ENCODE results near the gene MRPS24. TPM values are rescaled to one million over a fixed set of nuclear protein-coding genes. Genes with fewer than 3 reads are reported as not detected.

The MRPS24 gene
- total RNA-seq, 1 experiment from 2014 or later, result 116 TPM

GRCh38 chr7:43851805-43852204 lies 17.5 kb downstream of the MRPS24 start:
- Histone ChIP-seq H2BK15ac (ENCODE audit: low read depth, low read length) (no peak overlapping the region), H3T11ph (ENCODE audit: low read length) (no peak overlapping the region), H2BK5ac (ENCODE audit: insufficient read length, low read length) (no peak overlapping the region), H3K79me1 (ENCODE audit: insufficient read depth, low read depth, low read length, poor library complexity, severe bottlenecking) (no peaks in the 10 kb centered on the region), H3K23me2 (ENCODE audit: insufficient read length, low read depth, low read length, poor library complexity, severe bottlenecking) (no peaks in the 10 kb centered on the region), H3K23ac (ENCODE audit: insufficient read length, low read depth, low read length) (no peak overlapping the region), H3K79me2 (ENCODE audit: insufficient read depth, low read length) (no peaks in the 10 kb centered on the region), H3K27me3 (ENCODE audit: insufficient read depth, low read length) (no peaks in the 10 kb centered on the region), H4K20me1 (ENCODE audit: control insufficient read depth, insufficient read depth, insufficient read length) (no peaks in the 10 kb centered on the region), H2AK5ac (ENCODE audit: insufficient read length, low read length) (no peak overlapping the region), H3K18ac (ENCODE audit: insufficient read length, low read depth, low read length) (no peak overlapping the region), H4K8ac (replicated peaks; ENCODE audit: insufficient read length, low read depth, low read length) (no peak overlapping the region), H3K56ac (ENCODE audit: insufficient read length, low read depth, low read length) (no peak overlapping the region), H2BK20ac (ENCODE audit: low read depth, low read length, poor library complexity, severe bottlenecking) (no peak overlapping the region), H4K5ac (ENCODE audit: insufficient read length, low read depth, low read length) (no peak overlapping the region), H3K9ac (ENCODE audit: extremely low read depth, insufficient read length, low read length) (no peak overlapping the region), H2AFZ (ENCODE audit: low read length) (no peak overlapping the region), H3K4me2 (ENCODE audit: insufficient read depth, insufficient read length, low read length) (no peak overlapping the region), H3K4me1 (ENCODE audit: insufficient read depth, low read length) (no peaks in the 10 kb centered on the region), H3K4ac (ENCODE audit: low read depth, low read length) (no peak overlapping the region), H3K14ac (ENCODE audit: insufficient read depth, low read length) (no peak overlapping the region), H2BK120ac (ENCODE audit: low read depth, low read length, poor library complexity, severe bottlenecking) (no peak overlapping the region), H4K91ac (ENCODE audit: insufficient read length, low read depth, low read length) (no peak overlapping the region), H3K9me3 (ENCODE audit: control insufficient read depth, low read depth, low read length) (no peaks in the 10 kb centered on the region), H2BK12ac (ENCODE audit: insufficient read length, low read depth, low read length) (no peak overlapping the region), H3K27ac (ENCODE audit: insufficient read length, low read depth, low read length) (no peak overlapping the region)
- Mint-ChIP-seq H3K27me3 (ENCODE audit: low read depth) (no peaks in the 10 kb centered on the region), H3K4me3 (no peak overlapping the region), H3K36me3 (ENCODE audit: insufficient read depth in 1 of 3, low read depth in 3 of 3) (peaks cover 0 to 5% (median 0%) of the 10 kb centered on the region in 3 experiments; a peak in 3 of 7 replicates), H3K27ac (peak overlapping the region in 1 of 3 experiments; percentile 17; a peak in 1 of 7 replicates), H3K4me1 (peaks cover 2 to 4% of the 10 kb centered on the region in 2 experiments; a peak in 2 of 4 replicates), H3K9me3 (no peaks in the 10 kb centered on the region; a peak in 2 of 5 replicates)
- no peak for TF ChIP-seq CTCF (conservative IDR thresholded peaks at IDR 0.05)
- no peak for DNase-seq
- no CpG with 5 or more reads among the region's 2 CpGs for WGBS (ENCODE audit: extremely low coverage, insufficient read length, low lambda C conversion rate)
